ENCODE results near the gene WDHD1.

WDHD1 gene, protein sequence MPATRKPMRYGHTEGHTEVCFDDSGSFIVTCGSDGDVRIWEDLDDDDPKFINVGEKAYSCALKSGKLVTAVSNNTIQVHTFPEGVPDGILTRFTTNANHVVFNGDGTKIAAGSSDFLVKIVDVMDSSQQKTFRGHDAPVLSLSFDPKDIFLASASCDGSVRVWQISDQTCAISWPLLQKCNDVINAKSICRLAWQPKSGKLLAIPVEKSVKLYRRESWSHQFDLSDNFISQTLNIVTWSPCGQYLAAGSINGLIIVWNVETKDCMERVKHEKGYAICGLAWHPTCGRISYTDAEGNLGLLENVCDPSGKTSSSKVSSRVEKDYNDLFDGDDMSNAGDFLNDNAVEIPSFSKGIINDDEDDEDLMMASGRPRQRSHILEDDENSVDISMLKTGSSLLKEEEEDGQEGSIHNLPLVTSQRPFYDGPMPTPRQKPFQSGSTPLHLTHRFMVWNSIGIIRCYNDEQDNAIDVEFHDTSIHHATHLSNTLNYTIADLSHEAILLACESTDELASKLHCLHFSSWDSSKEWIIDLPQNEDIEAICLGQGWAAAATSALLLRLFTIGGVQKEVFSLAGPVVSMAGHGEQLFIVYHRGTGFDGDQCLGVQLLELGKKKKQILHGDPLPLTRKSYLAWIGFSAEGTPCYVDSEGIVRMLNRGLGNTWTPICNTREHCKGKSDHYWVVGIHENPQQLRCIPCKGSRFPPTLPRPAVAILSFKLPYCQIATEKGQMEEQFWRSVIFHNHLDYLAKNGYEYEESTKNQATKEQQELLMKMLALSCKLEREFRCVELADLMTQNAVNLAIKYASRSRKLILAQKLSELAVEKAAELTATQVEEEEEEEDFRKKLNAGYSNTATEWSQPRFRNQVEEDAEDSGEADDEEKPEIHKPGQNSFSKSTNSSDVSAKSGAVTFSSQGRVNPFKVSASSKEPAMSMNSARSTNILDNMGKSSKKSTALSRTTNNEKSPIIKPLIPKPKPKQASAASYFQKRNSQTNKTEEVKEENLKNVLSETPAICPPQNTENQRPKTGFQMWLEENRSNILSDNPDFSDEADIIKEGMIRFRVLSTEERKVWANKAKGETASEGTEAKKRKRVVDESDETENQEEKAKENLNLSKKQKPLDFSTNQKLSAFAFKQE

DNA sequence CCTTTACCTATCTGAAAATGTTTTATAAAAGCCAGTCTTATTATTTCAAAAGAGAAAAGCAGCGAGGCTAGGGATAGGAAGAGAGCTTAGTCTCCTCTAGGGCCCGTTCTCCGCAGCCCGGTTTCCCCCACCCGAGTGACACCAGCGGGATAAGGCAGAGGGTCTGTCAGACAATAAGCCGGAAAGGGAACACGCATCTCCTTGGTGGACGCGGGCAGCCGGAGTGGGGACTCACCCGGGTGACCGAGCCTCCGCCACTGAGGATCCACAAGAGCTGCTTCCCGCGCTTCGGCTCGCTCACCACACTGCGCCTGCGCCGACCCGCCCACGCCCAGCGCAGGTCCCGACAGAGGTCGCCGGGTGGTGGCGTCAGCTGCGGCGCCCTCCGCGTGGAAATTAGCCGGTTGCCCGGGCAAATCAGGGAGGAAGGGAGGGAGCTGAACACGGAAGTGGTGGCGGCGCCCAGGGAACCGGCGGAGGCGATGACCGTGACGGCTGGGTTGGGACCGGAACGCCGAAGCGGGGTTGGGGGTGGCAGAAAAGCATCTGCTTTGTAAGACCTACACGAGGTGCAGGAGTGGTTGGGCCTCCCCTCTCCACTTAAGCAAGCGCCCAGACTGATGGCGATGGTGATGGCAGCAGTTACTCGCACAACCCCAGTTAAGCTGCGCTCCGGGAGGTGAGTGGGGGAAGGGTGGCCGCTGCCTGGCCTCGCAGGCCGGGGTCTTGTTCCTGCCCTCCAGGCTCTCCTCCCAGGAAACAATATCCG lies at the start of gene WDHD1, which contains the start of gene SOCS4:
WDHD1 (minus strand) TSS at position 307 of the 769 bp plus-strand sequence. CDS start 312 bp downstream, outside the sequence.
SOCS4 (plus strand) TSS at position 444 of the 769 bp plus-strand sequence. CDS start 15,806 bp downstream, outside the sequence.
- TF ChIP-seq ZNF70 (CRISPR knock-in tag; IDR thresholded peaks at IDR 0.05) (peak; percentile 68; the same call in 1 of the 2 replicates), ZFP3 (CRISPR knock-in tag; IDR thresholded peaks at IDR 0.05) (no peak)
- ATAC-seq: peak; percentile 96

DNA sequence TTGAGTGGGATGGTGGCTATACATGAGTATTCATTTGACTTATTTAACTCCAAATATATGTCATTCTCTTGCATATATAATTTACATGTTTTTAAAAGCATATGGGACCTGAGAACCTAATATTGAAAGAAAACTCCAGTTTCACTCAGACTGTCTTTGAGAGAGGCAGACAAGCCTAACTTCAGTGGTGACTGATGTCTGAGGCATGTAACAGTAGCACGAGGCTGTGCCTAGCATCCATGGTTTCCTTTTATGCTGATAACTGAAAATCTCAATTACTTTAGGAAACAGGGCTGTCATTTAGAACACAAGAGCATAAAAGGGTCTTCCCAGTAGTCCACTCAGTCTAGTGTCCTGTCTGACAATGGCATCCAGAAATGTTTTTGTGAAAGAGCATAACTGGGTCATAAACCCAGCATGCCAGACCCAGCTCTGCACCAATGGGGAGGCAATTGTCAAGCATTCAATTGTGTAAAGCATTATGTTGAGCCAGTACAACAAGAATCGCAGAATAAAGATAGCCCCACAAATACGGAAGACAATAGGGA lies 48.8 kb upstream of the WDHD1 start:
- TF ChIP-seq OSR1 (CRISPR knock-in tag; IDR thresholded peaks at IDR 0.05) (no peak), PPARA (CRISPR knock-in tag; IDR thresholded peaks at IDR 0.05; ENCODE audit: borderline replicate concordance) (no peak), ZFP3 (CRISPR knock-in tag; IDR thresholded peaks at IDR 0.05) (no peak), GLIS3 (CRISPR knock-in tag; IDR thresholded peaks at IDR 0.05) (no peak), ZNF70 (CRISPR knock-in tag; IDR thresholded peaks at IDR 0.05) (no peak), ZFP30 (CRISPR knock-in tag; IDR thresholded peaks at IDR 0.05) (no peak), POU6F1 (CRISPR knock-in tag; IDR thresholded peaks at IDR 0.05; ENCODE audit: borderline replicate concordance, low read depth) (no peak), ESRRG (CRISPR knock-in tag; IDR thresholded peaks at IDR 0.05) (no peak), ZNF8 (CRISPR knock-in tag; IDR thresholded peaks at IDR 0.05) (no peak), SNAI2 (CRISPR knock-in tag; IDR thresholded peaks at IDR 0.05) (no peak), BACH2 (CRISPR knock-in tag; IDR thresholded peaks at IDR 0.05; ENCODE audit: borderline replicate concordance) (no peak), ZNF565 (CRISPR knock-in tag; conservative IDR thresholded peaks at IDR 0.05; ENCODE audit: low read depth) (no peak), TOX (CRISPR knock-in tag; IDR thresholded peaks at IDR 0.05; ENCODE audit: borderline replicate concordance) (no peak), RARB (CRISPR knock-in tag; IDR thresholded peaks at IDR 0.05) (no peak), ZC3H10 (CRISPR knock-in tag; IDR thresholded peaks at IDR 0.05) (no peak), ARNTL (CRISPR knock-in tag; IDR thresholded peaks at IDR 0.05; ENCODE audit: borderline replicate concordance, low read depth) (no peak), TSHZ2 (CRISPR knock-in tag; IDR thresholded peaks at IDR 0.05) (no peak)
- TF ChIP-seq, protein P1, sequence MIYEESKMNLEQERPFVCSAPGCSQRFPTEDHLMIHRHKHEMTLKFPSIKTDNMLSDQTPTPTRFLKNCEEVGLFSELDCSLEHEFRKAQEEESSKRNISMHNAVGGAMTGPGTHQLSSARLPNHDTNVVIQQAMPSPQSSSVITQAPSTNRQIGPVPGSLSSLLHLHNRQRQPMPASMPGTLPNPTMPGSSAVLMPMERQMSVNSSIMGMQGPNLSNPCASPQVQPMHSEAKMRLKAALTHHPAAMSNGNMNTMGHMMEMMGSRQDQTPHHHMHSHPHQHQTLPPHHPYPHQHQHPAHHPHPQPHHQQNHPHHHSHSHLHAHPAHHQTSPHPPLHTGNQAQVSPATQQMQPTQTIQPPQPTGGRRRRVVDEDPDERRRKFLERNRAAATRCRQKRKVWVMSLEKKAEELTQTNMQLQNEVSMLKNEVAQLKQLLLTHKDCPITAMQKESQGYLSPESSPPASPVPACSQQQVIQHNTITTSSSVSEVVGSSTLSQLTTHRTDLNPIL (CRISPR knock-in tag; IDR thresholded peaks at IDR 0.05; ENCODE audit: low read depth): no peak
- TF ChIP-seq, protein P2, sequence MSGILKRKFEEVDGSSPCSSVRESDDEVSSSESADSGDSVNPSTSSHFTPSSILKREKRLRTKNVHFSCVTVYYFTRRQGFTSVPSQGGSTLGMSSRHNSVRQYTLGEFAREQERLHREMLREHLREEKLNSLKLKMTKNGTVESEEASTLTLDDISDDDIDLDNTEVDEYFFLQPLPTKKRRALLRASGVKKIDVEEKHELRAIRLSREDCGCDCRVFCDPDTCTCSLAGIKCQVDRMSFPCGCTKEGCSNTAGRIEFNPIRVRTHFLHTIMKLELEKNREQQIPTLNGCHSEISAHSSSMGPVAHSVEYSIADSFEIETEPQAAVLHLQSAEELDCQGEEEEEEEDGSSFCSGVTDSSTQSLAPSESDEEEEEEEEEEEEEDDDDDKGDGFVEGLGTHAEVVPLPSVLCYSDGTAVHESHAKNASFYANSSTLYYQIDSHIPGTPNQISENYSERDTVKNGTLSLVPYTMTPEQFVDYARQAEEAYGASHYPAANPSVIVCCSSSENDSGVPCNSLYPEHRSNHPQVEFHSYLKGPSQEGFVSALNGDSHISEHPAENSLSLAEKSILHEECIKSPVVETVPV (CRISPR knock-in tag; IDR thresholded peaks at IDR 0.05): no peak
- ATAC-seq: 0 out of 3 replicates have a peak, but pooled peaks have one; percentile 7

Data from SK-N-SH treated with all-trans-retinoic acid at 6 μM for 48 hours (cell line).